ENCODE measurements around the gene MEGF9.

MEGF9 gene

GRCh38 chr9:120723565-120723964 lies 9.3 kb upstream of the MEGF9 start:
- H3K4me3 ChIP-seq (ENCODE audit: low read depth, low read length): no peak overlapping the region
- TF ChIP-seq CTCF (IDR thresholded peaks at IDR 0.05; ENCODE audit: low read depth, low read length, missing control alignments): no peak
- in situ Hi-C loops (cut with HindIII; ENCODE audit: low sequenced_read_pairs): no loop called here
- peak; percentile 76 for DNase-seq (ENCODE audit: low read depth)

GRCh38 chr9:120720404-120720803 lies 6.1 kb upstream of the MEGF9 start:
- TF ChIP-seq CTCF (IDR thresholded peaks at IDR 0.05; ENCODE audit: low read depth, low read length, missing control alignments): no peak
- in situ Hi-C loops (cut with HindIII; ENCODE audit: low sequenced_read_pairs): no loop called here
- DNase-seq (ENCODE audit: low read depth): no peak
- H3K4me3 ChIP-seq (ENCODE audit: low read depth, low read length): no peak overlapping the region

GRCh38 chr9:120718316-120718715 lies 4.0 kb upstream of the MEGF9 start:
- in situ Hi-C loops (cut with HindIII; ENCODE audit: low sequenced_read_pairs): no loop called here
- TF ChIP-seq CTCF (IDR thresholded peaks at IDR 0.05; ENCODE audit: low read depth, low read length, missing control alignments): no peak
- H3K4me3 ChIP-seq (ENCODE audit: low read depth, low read length): no peak overlapping the region
- no peak for DNase-seq (ENCODE audit: low read depth)

GRCh38 chr9:120717176-120717575 lies 2.9 kb upstream of the MEGF9 start:
- H3K4me3 ChIP-seq (ENCODE audit: low read depth, low read length): no peak overlapping the region
- in situ Hi-C loops (cut with HindIII; ENCODE audit: low sequenced_read_pairs): no loop called here
- TF ChIP-seq CTCF (IDR thresholded peaks at IDR 0.05; ENCODE audit: low read depth, low read length, missing control alignments): no peak
- DNase-seq (ENCODE audit: low read depth): no peak

GRCh38 chr9:120716483-120716882 lies 2.2 kb upstream of the MEGF9 start:
- in situ Hi-C loops (cut with HindIII; ENCODE audit: low sequenced_read_pairs): no loop called here
- no peak for DNase-seq (ENCODE audit: low read depth)
- TF ChIP-seq CTCF (IDR thresholded peaks at IDR 0.05; ENCODE audit: low read depth, low read length, missing control alignments): no peak
- no peak overlapping the region for H3K4me3 ChIP-seq (ENCODE audit: low read depth, low read length)

- no peak for TF ChIP-seq CTCF (IDR thresholded peaks at IDR 0.05; ENCODE audit: low read depth, low read length, missing control alignments)
- in situ Hi-C loops (cut with HindIII; ENCODE audit: low sequenced_read_pairs): no loop called here
- H3K4me3 ChIP-seq (ENCODE audit: low read depth, low read length): peak overlapping the region; percentile 59
- DNase-seq (ENCODE audit: low read depth): peak; percentile 57
Observed at GRCh38 chr9:120715389-120715924, 1.2 kb upstream of the MEGF9 start.

Data from astrocyte of the cerebellum (primary cell).